ENCODE data around the gene HRK.

- TF ChIP-seq CTCF (IDR thresholded peaks at IDR 0.05; ENCODE audit: low read depth, low read length): no peak
- TF ChIP-seq MAX (IDR thresholded peaks at IDR 0.05; ENCODE audit: low read depth, low read length): no peak
- no peak for TF ChIP-seq POLR2A (IDR thresholded peaks at IDR 0.05; ENCODE audit: extremely low read depth, insufficient read length)
Observed at GRCh38 chr12:116838365-116838764, 42.9 kb downstream of the HRK start.

All from NB4 (cell line).